ENCODE results near the gene JPT1.
"Not testable (repeated sequence)": the region's sequence is repeated elsewhere in the genome, so short reads cannot be mapped to it uniquely, and the experiment has no call there.

JPT1 gene, protein sequence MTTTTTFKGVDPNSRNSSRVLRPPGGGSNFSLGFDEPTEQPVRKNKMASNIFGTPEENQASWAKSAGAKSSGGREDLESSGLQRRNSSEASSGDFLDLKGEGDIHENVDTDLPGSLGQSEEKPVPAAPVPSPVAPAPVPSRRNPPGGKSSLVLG

GRCh38 chr17:75154195-75155106, at the start of gene JPT1:
Gene JPT1, minus strand, starts transcription at chr17:75154512. Its CDS starts 115 bp downstream, at chr17:75154397.
- FAIRE-seq = peak; percentile 97

GRCh38 chr17:75199886-75200618, 45.7 kb upstream of the JPT1 start:
- FAIRE-seq = no peak

DNA sequence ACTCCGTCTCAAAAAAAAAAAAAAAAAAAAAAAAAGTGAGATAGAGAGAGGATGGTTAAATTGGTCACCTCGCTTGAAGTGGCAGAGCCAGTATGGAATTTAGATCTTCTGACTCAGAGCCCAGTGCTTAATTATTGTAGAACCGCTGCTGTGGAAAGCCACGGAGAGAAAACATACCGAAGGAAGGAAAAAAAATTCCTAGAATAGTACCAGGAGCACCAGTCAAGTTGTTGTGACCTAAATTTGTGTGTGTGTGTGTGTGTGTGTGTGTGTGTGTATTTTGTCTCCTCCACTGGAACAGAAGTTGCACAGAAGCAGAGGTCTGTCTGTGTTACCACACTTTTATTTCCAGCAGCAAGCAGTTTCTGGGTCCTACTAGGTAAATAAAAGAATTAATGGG, 40.6 kb upstream of the JPT1 start:
- FAIRE-seq = no peak

DNA sequence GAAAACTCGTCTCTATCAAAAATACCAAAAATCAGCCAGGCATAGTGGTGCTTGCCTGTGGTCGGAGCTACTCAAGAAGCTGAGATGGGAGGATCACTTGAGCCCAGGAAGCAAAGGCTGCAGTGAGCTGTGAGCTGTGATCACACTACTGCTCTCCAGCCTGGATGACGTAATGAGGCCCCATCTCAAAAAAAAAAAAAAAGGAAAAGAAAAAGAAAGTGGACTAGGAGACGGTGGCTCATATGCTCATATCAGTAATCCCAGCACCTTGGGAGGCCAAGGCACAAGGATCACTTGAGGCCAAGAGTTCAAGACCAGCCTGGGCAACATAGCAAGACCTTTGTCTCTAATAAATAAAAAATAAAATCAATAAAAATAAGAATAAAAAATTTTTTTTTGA, 37.3 kb upstream of the JPT1 start:
- FAIRE-seq = no peak

- FAIRE-seq = no peak
Measured at GRCh38 chr17:75188614-75189013, 34.3 kb upstream of the JPT1 start.

GRCh38 chr17:75183999-75184884, 29.9 kb upstream of the JPT1 start:
- FAIRE-seq = no peak

DNA sequence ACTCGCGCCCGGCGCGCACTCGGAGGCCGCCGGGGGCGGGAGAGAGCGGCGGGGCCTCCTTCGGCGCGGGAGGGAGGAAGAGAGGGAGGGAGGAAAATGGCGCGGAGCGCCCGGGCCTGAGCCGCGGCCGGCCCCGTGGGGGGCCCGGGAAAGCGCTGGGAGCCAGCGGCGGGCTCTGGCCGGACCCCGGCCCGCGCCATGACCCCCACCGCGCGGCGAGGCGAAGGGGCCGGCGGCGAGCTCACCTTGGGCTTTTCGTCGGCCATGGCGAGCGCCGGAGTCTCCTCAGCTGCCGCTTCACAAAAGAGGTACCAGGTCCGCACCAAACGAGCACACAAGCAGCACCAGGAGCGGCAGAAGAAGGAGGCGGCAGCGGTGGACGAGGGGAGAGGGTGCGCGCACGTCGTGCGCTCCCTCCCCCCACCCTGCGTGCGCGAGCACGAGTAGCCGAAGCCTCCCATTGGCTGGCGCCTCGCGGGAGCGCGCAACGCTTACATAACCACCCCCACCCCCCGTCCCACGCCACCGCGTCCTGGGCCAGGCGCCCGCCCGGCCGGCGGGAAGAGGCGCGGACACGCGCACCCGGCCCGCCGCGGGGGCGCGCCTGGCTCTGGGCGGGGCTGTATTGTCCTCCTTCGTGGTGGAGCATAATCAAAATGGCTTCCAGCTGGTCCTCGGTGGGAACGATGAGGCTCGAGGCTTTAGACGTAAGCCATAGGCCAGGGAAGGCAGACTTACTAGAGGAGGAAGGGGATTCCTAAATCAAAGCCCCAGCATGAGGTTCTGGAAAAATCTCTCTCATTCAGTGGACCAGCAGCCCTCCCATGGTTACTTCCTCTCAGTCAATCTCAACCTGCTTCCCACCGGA, 28.5 kb upstream of the JPT1 start, which contains the start of gene SUMO2:
Gene SUMO2, minus strand, starts transcription at position 391 of the 868 bp plus-strand sequence. Its CDS starts 125 bp downstream, at position 266.
- FAIRE-seq = no peak

DNA sequence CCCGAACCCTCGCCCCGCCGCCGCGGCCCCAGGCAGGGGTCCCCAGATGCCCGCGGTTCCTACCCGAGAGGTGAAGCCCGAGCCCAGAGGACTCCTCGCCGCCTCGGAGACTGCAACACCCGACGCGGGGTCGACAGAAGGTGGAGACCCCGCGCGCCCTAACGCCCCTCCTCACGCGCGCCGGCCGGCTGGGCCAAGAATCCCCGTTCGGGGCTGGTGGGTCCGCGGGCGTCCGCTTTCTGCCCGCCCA, 27.9 kb upstream of the JPT1 start:
- no peak for FAIRE-seq

GRCh38 chr17:75181608-75182318, 27.5 kb upstream of the JPT1 start:
- no peak for FAIRE-seq

DNA sequence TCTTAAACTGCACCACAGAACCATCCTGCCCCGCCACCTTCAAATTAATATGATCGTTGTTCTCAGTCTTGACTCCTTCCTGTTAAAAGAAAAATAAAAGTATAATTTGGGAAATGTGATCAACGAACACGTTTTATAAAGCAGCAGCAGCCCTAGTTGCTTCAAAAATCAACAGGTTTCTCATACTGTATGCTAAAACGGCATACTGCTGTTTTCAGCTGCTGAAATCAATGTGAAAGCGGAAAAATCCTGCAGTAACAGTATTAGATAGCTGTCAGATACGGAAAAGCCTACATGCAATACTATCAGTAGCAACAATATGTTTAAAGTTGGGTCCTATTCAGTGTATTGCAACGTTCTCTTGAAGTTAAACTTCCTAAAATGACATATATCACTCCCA, 26.8 kb upstream of the JPT1 start:
- no peak for FAIRE-seq

DNA sequence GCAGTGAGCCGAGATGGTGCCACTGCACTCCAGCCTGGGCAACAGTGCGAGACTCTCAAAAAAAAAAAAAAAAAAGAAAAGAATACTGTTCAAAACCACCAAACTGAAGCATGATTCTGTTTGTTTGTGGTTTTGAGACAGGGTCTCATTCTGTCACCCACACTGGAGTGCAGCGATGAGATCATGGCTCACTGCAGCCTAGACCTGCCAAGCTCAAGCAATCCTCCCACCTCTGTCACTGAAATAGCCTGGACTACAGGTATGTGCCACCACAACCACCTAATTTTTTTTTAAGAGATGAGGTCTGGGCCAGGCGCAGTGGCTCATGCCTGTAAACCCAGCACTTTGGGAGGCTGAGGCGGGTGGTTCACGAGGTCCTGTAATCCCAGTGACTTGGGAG, 24.1 kb upstream of the JPT1 start:
- FAIRE-seq = no peak

DNA sequence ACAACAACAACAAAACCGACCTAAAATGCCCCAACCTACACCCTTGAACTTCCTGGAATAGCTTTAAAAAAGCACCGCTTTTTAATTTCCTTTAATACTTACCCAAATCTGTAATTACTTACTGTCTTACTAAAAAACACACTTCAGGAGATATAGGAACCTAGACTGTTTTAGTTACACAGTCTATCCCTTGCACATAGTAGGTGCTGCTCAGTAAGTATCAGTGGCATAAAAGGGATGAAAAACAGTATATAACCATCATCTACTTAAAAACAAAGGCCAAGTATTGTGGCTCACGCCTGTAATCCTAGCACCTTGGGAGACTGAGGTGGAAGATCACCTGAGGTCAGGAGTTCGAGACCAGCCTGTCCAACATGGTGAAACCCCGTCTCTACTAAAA, 22.3 kb upstream of the JPT1 start:
- FAIRE-seq = no peak

DNA sequence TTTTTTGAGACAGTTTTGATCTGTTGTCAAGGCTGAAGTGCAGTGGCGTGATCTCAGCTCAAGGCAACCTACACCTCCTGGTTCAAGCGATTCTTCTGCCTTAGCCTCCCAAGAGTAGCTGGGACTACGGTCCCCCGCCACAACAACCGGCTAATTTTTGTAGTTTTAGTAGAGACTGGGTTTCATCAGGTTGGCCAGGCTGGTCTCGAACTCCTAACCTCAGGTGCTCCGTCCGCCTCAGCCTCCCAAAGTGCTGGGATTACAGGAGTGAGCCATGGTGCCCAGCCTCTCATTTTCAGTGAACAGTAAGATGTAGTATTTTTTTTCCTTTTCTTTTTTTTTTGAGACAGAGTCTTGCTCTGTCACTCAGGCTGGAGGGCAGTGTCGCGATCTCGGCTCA, 20.7 kb upstream of the JPT1 start:
- no peak for FAIRE-seq

- FAIRE-seq = no peak
Measured at GRCh38 chr17:75173526-75173925, 19.2 kb upstream of the JPT1 start.

- FAIRE-seq = no peak
Measured at GRCh38 chr17:75168998-75169397, 14.7 kb upstream of the JPT1 start.

DNA sequence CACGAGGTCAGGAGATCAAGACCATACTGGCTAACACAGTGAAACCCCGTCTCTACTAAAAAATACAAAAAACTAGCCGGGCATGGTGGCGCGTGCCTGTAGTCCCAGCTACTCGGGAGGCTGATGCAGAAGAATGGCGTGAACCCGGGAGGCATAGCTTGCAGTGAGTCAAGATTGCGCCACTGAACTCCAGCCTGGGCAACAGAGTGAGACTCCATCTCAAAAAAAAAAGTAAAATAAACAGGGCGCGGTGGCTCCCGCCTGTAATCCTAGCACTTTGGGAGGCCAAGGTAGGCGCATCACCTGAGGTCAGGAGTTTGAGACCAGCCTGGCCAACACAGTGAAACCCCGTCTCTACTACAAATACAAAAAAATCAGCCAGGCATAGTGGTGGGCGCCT, 10.3 kb upstream of the JPT1 start:
- FAIRE-seq = not testable (repeated sequence)

DNA sequence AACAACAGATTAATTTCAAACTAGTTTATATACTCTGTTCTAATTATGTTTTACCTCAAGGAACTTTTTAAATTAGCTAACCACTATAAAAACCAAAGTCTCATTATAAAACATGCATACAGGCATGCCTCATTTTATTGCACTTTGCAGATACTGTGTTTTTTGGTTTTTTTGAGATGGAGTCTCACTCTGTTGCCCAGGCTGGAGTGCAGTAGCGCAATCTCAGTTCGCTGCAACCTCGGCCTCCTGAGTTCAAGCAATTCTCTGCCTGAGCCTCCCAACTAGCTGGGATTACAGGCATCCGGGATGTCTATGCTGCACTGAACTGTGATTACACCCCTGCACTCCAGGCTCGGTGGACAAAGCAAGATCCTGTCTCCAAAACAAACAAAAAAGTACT, 8.8 kb upstream of the JPT1 start:
- no peak for FAIRE-seq

GRCh38 chr17:75160211-75160610, 5.9 kb upstream of the JPT1 start:
- no peak for FAIRE-seq

DNA sequence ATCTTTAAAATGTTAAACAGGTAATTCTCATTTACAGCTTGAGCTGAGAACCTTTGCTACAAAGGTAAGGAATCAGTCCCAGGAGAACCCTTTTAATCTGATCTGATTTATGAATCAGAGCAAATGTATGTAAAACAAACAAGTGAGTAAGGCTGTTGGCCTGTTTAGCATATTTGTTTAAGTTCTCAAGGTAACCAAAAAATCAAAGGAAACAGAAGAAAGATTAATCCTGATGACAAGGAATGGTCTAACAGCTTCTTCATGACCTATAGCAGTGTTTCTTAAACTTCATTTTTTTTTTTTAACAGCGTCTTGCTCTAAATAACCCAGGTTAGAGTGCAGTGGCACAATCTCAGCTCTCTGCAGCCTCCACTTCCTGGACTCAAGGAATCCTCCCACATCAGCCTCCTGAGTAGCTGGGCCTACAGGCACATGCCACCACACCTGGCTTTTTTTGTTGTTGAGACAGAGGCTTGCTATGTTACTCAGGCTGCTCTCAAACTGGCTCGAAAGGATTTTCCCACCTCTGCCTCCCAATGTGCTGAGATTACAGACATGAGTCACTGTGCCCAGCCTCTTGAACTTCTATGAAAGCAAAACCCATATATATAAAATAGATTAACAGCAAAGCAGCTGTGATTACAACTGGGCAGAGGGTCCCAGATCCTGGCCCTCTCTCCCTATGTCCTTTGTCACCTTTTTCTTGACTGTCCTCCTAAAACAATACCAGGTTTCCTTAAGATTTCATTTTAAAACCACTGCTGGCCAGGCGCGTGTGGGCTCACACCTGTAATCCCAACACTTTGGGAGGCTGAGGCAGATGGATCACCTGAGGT, 5.1 kb upstream of the JPT1 start:
- no peak for FAIRE-seq

DNA sequence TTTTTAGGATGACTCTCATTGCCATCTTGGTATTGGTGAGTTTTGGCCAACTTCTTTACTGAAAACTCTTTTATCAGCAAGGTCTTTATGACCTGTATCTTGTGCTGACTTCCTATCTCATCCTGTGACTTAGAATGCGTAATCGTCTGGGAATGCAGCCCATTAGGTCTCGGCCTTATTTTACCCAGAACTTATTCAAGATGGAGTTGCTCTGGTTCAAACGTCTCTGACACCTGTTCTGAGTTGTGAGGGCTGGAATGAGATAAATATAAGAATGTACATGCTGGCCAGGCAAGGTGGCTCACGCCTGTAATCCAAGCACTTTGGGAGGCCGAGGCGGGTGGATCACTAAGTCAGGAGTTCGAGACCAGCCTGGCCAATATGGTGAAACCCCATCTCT, 4.2 kb upstream of the JPT1 start:
- not testable (repeated sequence) for FAIRE-seq
